GM23338 (cell line): ENCODE data around the gene ZBTB24. TPM values are rescaled to one million over a fixed set of nuclear protein-coding genes. Genes with fewer than 3 reads are reported as not detected.

Source experiments
- ATAC-seq: fragments of 200-7000 bp; cut with Tn5 transposase; 3 replicates; pipeline ENCODE4 v1.9.1; 2020
- DNase-seq: peaks from one replicate; pipeline ENCODE4 v3.0.0-alpha.2; 2015; ENCODE audit warnings: low spot score
- H2AFZ ChIP-seq: fragments of 200-600 bp; sonication (generic); 2 replicates; pipeline ENCODE4 v1.8.0; 2016; ENCODE audit warnings: antibody characterized with exemption, mild to moderate bottlenecking, moderate library complexity
- H3F3A ChIP-seq: fragments of 200-600 bp; sonication (generic); replicated peaks from 2 replicates; pipeline ENCODE4 v1.8.0; 2017; ENCODE audit warnings: antibody characterized with exemption, mixed run types, low read depth
- H3K27ac ChIP-seq: fragments of 200-600 bp; sonication (generic); 2 replicates; pipeline ENCODE4 v1.6.1; 2016; ENCODE audit warnings: low read depth
- H3K27me3 ChIP-seq: fragments of 200-600 bp; sonication (generic); 2 replicates; pipeline ENCODE4 v1.8.0; 2016; ENCODE audit warnings: mild to moderate bottlenecking, mixed run types, moderate library complexity; ENCODE audit not compliant: insufficient read depth
- H3K36me3 ChIP-seq: fragments of 200-600 bp; sonication (generic); 2 replicates; pipeline ENCODE4 v1.8.0; 2016; ENCODE audit warnings: mild to moderate bottlenecking; ENCODE audit not compliant: insufficient read depth
- H3K4me1 ChIP-seq: fragments of 200-600 bp; sonication (generic); 2 replicates; pipeline ENCODE4 v1.8.0; 2016; ENCODE audit warnings: mild to moderate bottlenecking, moderate library complexity; ENCODE audit not compliant: insufficient read depth
- H3K4me2 ChIP-seq: fragments of 200-600 bp; sonication (generic); 2 replicates; pipeline ENCODE4 v1.7.1; 2017; ENCODE audit warnings: mixed run types
- H3K4me3 ChIP-seq: fragments of 200-600 bp; sonication (generic); 2 replicates; pipeline ENCODE4 v1.6.1; 2016; ENCODE audit warnings: mixed run types
- H3K79me2 ChIP-seq: fragments of 200-600 bp; sonication (generic); replicated peaks from 2 replicates; pipeline ENCODE4 v1.8.0; 2017; ENCODE audit warnings: mild to moderate bottlenecking; ENCODE audit not compliant: insufficient read depth
- H3K9me2 ChIP-seq: fragments of 200-600 bp; sonication (generic); 2 replicates; pipeline ENCODE4 v1.8.0; 2017; ENCODE audit not compliant: insufficient read depth
- H4K20me1 ChIP-seq: fragments of 200-600 bp; sonication (generic); replicated peaks from 2 replicates; pipeline ENCODE4 v1.8.0; 2017; ENCODE audit warnings: mild to moderate bottlenecking; ENCODE audit not compliant: insufficient read depth
- H3K27ac Mint-ChIP-seq: 2 replicates; pipeline ENCODE4 v1.8.0; 2020; ENCODE audit warnings: inconsistent platforms, mild to moderate bottlenecking, moderate library complexity, mixed read lengths
- H3K27me3 Mint-ChIP-seq: 3 replicates; pipeline ENCODE4 v1.8.0; 2022; ENCODE audit warnings: low read depth, mild to moderate bottlenecking, moderate library complexity, mixed read lengths, inconsistent platforms; ENCODE audit not compliant: insufficient read depth, poor library complexity
- H3K36me3 Mint-ChIP-seq: 3 replicates; pipeline ENCODE4 v1.8.0; 2021; ENCODE audit warnings: low read depth, mild to moderate bottlenecking, inconsistent platforms, moderate library complexity, mixed read lengths
- H3K4me1 Mint-ChIP-seq: 3 replicates; pipeline ENCODE4 v1.8.0; 2020; ENCODE audit warnings: mild to moderate bottlenecking, inconsistent platforms, mixed read lengths
- H3K4me3 Mint-ChIP-seq: 3 replicates; pipeline ENCODE4 v1.8.0; 2021; ENCODE audit warnings: moderate library complexity, mild to moderate bottlenecking, inconsistent platforms, mixed read lengths
- H3K9me3 Mint-ChIP-seq: 3 replicates; pipeline ENCODE4 v1.8.0; 2020; ENCODE audit warnings: moderate library complexity, mild to moderate bottlenecking, inconsistent platforms, mixed read lengths
- CREB1 ChIP-seq: fragments of 250-450 bp; sonication (Bioruptor Pico); IDR thresholded peaks from 2 replicates; pipeline ENCODE4 v1.5.0; 2020; ENCODE audit warnings: low read depth, mild to moderate bottlenecking, moderate library complexity
- EZH2 ChIP-seq: fragments of 200-600 bp; sonication (generic); IDR thresholded peaks from one replicate; pipeline ENCODE4 v1.8.0; 2017; ENCODE audit warnings: antibody characterized with exemption, mild to moderate bottlenecking, low read depth; ENCODE audit not compliant: unreplicated experiment
- EZH2phosphoT487 ChIP-seq: fragments of 200-600 bp; sonication (generic); IDR thresholded peaks from one replicate; pipeline ENCODE4 v1.8.1; 2018; ENCODE audit warnings: antibody characterized with exemption; ENCODE audit not compliant: unreplicated experiment
- JUNB ChIP-seq: IDR thresholded peaks from one replicate; pipeline ENCODE4 v1.6.1; 2016; ENCODE audit warnings: antibody characterized with exemption; ENCODE audit not compliant: unreplicated experiment
- NANOG ChIP-seq: IDR thresholded peaks from 2 replicates; pipeline ENCODE4 v1.6.1; 2016; ENCODE audit warnings: antibody characterized with exemption, borderline replicate concordance
- POLR2AphosphoS5 ChIP-seq: IDR thresholded peaks from 2 replicates; pipeline ENCODE4 v1.6.1; 2016; ENCODE audit warnings: antibody characterized with exemption, low read depth
- STAT1 ChIP-seq: IDR thresholded peaks from one replicate; pipeline ENCODE4 v1.6.1; 2016; ENCODE audit warnings: antibody characterized with exemption; ENCODE audit not compliant: unreplicated experiment
- ZNF114 ChIP-seq: fragments of 250-450 bp; sonication (Bioruptor Pico); IDR thresholded peaks from 2 replicates; pipeline ENCODE4 v1.5.0; 2020; ENCODE audit warnings: mild to moderate bottlenecking, moderate library complexity
- ZNF331 ChIP-seq: fragments of 250-450 bp; sonication (Bioruptor Pico); IDR thresholded peaks from 2 replicates; pipeline ENCODE4 v1.5.0; 2020; ENCODE audit warnings: low read depth, mild to moderate bottlenecking, moderate library complexity
- polyA plus RNA-seq: library from polyadenylated mRNA; unstranded; fragments of >200 nt; fragmentation: Nextera tagmentation; extraction: Ambion mirVana; gene quantifications from 2 replicates; pipeline ENCODE4 v1.2.1, GENCODE V29; 2016
- total RNA-seq: library from RNA; depleted of rRNA; stranded (reverse); fragments of >200 nt; shearing (Covaris generic); gene quantifications from 2 replicates; pipeline ENCODE4 v1.2.3, GENCODE V29; 2014
- TF ChIP-seq, protein P1 (sequence below): fragments of 250-450 bp; sonication (Bioruptor Pico); IDR thresholded peaks from 2 replicates; pipeline ENCODE4 v1.5.0; 2020; ENCODE audit warnings: mild to moderate bottlenecking, moderate library complexity
- TF ChIP-seq, protein P2 (sequence below), 2 experiments: fragments of 200-600 bp in 1 of 2; sonication (generic) in 1 of 2; conservative IDR thresholded peaks; 2 replicates each; pipeline versions ENCODE4 v1.5.1 to v1.6.1; 2016 to 2017; ENCODE audit warnings: antibody characterized with exemption in 2 of 2, low read depth in 2 of 2, mild to moderate bottlenecking in 2 of 2, moderate library complexity in 1 of 2
- TF ChIP-seq, protein P3 (sequence below): IDR thresholded peaks from one replicate; pipeline ENCODE4 v1.6.1; 2018; ENCODE audit warnings: antibody characterized with exemption; ENCODE audit not compliant: unreplicated experiment
- TF ChIP-seq, protein P4 (sequence below): IDR thresholded peaks from 2 replicates; pipeline ENCODE4 v1.6.1; 2016; ENCODE audit warnings: antibody characterized with exemption

Gene ZBTB24
- total and polyA plus RNA-seq, 2 experiments from 2014 or later = 7.9 to 22.0 TPM

DNA sequence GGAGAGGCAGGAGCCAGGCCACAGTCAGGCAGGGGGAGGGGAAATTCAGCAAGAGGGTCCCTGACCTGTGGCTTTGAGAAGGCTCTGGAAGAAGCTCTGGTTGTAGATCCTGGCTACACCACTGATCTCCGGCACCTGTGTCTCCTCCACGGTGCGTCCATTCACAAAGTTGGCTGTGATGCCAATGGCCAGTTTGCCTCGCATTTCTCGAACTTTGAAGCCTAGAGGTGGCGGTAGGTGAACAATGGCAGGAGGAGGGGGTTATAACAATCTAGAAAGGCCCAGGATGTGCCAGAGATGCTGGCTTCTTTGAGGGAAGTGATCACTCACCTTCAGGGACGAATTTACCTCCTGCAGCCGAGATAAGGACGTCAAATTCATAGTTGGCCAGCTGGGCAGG lies 30.8 kb downstream of the ZBTB24 start:
- no peak overlapping the region for H2AFZ ChIP-seq
- H3K79me2 ChIP-seq = no peaks in the 10 kb centered on the region
- H3K4me3 ChIP-seq = no peak overlapping the region
- H3K4me2 ChIP-seq = no peak overlapping the region
- peaks cover 9% of the 10 kb centered on the region; the same call in 1 of the 2 replicates for H3F3A ChIP-seq
- peaks cover 18% of the 10 kb centered on the region for H3K4me1 ChIP-seq
- DNase-seq (no peak), ATAC-seq (no peak)
- TF ChIP-seq, protein P1, sequence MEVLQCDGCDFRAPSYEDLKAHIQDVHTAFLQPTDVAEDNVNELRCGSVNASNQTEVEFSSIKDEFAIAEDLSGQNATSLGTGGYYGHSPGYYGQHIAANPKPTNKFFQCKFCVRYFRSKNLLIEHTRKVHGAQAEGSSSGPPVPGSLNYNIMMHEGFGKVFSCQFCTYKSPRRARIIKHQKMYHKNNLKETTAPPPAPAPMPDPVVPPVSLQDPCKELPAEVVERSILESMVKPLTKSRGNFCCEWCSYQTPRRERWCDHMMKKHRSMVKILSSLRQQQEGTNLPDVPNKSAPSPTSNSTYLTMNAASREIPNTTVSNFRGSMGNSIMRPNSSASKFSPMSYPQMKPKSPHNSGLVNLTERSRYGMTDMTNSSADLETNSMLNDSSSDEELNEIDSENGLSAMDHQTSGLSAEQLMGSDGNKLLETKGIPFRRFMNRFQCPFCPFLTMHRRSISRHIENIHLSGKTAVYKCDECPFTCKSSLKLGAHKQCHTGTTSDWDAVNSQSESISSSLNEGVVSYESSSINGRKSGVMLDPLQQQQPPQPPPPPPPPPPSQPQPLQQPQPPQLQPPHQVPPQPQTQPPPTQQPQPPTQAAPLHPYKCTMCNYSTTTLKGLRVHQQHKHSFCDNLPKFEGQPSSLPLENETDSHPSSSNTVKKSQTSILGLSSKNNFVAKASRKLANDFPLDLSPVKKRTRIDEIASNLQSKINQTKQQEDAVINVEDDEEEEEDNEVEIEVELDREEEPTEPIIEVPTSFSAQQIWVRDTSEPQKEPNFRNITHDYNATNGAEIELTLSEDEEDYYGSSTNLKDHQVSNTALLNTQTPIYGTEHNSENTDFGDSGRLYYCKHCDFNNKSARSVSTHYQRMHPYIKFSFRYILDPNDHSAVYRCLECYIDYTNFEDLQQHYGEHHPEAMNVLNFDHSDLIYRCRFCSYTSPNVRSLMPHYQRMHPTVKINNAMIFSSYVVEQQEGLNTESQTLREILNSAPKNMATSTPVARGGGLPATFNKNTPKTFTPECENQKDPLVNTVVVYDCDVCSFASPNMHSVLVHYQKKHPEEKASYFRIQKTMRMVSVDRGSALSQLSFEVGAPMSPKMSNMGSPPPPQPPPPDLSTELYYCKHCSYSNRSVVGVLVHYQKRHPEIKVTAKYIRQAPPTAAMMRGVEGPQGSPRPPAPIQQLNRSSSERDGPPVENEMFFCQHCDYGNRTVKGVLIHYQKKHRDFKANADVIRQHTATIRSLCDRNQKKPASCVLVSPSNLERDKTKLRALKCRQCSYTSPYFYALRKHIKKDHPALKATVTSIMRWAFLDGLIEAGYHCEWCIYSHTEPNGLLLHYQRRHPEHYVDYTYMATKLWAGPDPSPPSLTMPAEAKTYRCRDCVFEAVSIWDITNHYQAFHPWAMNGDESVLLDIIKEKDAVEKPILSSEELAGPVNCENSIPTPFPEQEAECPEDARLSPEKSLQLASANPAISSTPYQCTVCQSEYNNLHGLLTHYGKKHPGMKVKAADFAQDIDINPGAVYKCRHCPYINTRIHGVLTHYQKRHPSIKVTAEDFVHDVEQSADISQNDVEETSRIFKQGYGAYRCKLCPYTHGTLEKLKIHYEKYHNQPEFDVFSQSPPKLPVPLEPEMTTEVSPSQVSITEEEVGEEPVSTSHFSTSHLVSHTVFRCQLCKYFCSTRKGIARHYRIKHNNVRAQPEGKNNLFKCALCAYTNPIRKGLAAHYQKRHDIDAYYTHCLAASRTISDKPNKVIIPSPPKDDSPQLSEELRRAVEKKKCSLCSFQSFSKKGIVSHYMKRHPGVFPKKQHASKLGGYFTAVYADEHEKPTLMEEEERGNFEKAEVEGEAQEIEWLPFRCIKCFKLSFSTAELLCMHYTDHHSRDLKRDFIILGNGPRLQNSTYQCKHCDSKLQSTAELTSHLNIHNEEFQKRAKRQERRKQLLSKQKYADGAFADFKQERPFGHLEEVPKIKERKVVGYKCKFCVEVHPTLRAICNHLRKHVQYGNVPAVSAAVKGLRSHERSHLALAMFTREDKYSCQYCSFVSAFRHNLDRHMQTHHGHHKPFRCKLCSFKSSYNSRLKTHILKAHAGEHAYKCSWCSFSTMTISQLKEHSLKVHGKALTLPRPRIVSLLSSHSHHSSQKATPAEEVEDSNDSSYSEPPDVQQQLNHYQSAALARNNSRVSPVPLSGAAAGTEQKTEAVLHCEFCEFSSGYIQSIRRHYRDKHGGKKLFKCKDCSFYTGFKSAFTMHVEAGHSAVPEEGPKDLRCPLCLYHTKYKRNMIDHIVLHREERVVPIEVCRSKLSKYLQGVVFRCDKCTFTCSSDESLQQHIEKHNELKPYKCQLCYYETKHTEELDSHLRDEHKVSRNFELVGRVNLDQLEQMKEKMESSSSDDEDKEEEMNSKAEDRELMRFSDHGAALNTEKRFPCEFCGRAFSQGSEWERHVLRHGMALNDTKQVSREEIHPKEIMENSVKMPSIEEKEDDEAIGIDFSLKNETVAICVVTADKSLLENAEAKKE (CRISPR knock-in tag) = no peak
- no peak for TF ChIP-seq STAT1
- TF ChIP-seq, protein P2, sequence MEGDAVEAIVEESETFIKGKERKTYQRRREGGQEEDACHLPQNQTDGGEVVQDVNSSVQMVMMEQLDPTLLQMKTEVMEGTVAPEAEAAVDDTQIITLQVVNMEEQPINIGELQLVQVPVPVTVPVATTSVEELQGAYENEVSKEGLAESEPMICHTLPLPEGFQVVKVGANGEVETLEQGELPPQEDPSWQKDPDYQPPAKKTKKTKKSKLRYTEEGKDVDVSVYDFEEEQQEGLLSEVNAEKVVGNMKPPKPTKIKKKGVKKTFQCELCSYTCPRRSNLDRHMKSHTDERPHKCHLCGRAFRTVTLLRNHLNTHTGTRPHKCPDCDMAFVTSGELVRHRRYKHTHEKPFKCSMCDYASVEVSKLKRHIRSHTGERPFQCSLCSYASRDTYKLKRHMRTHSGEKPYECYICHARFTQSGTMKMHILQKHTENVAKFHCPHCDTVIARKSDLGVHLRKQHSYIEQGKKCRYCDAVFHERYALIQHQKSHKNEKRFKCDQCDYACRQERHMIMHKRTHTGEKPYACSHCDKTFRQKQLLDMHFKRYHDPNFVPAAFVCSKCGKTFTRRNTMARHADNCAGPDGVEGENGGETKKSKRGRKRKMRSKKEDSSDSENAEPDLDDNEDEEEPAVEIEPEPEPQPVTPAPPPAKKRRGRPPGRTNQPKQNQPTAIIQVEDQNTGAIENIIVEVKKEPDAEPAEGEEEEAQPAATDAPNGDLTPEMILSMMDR (conservative IDR thresholded peaks at IDR 0.05; ENCODE audit: low read depth in 2 of 2) = no peak
- no peak for TF ChIP-seq ZNF331 (CRISPR knock-in tag)
- TF ChIP-seq, protein P3, sequence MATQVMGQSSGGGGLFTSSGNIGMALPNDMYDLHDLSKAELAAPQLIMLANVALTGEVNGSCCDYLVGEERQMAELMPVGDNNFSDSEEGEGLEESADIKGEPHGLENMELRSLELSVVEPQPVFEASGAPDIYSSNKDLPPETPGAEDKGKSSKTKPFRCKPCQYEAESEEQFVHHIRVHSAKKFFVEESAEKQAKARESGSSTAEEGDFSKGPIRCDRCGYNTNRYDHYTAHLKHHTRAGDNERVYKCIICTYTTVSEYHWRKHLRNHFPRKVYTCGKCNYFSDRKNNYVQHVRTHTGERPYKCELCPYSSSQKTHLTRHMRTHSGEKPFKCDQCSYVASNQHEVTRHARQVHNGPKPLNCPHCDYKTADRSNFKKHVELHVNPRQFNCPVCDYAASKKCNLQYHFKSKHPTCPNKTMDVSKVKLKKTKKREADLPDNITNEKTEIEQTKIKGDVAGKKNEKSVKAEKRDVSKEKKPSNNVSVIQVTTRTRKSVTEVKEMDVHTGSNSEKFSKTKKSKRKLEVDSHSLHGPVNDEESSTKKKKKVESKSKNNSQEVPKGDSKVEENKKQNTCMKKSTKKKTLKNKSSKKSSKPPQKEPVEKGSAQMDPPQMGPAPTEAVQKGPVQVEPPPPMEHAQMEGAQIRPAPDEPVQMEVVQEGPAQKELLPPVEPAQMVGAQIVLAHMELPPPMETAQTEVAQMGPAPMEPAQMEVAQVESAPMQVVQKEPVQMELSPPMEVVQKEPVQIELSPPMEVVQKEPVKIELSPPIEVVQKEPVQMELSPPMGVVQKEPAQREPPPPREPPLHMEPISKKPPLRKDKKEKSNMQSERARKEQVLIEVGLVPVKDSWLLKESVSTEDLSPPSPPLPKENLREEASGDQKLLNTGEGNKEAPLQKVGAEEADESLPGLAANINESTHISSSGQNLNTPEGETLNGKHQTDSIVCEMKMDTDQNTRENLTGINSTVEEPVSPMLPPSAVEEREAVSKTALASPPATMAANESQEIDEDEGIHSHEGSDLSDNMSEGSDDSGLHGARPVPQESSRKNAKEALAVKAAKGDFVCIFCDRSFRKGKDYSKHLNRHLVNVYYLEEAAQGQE = no peak
- no peak for TF ChIP-seq CREB1 (CRISPR knock-in tag)
- TF ChIP-seq EZH2phosphoT487 = no peak
- no peak for TF ChIP-seq JUNB
- TF ChIP-seq NANOG = no peak
- no peak for TF ChIP-seq EZH2
- TF ChIP-seq, protein P4, sequence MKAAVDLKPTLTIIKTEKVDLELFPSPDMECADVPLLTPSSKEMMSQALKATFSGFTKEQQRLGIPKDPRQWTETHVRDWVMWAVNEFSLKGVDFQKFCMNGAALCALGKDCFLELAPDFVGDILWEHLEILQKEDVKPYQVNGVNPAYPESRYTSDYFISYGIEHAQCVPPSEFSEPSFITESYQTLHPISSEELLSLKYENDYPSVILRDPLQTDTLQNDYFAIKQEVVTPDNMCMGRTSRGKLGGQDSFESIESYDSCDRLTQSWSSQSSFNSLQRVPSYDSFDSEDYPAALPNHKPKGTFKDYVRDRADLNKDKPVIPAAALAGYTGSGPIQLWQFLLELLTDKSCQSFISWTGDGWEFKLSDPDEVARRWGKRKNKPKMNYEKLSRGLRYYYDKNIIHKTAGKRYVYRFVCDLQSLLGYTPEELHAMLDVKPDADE = no peak
- no peak for TF ChIP-seq ZNF114
- no peak for TF ChIP-seq POLR2AphosphoS5
- Mint-ChIP-seq H3K27me3 (peaks cover 26% of the 10 kb centered on the region), H3K36me3 (no peaks in the 10 kb centered on the region; the same call in 1 of the 3 replicates), H3K27ac (no peak overlapping the region), H3K4me3 (no peak overlapping the region), H3K9me3 (no peaks in the 10 kb centered on the region), H3K4me1 (peaks cover 26% of the 10 kb centered on the region)
- H3K9me2 ChIP-seq = no peaks in the 10 kb centered on the region
- H3K27me3 ChIP-seq = no peaks in the 10 kb centered on the region; the same call in 1 of the 2 replicates
- no peak overlapping the region for H3K27ac ChIP-seq
- peaks cover 4% of the 10 kb centered on the region for H4K20me1 ChIP-seq
- H3K36me3 ChIP-seq = no peaks in the 10 kb centered on the region
